Suprapubic skin (tissue), 4 donors: Measurements from ENCODE around the gene OPN3. TPM values are rescaled to one million over a fixed set of nuclear protein-coding genes. Genes with fewer than 3 reads are reported as not detected.

Experiments used
- DNase-seq, 2 donors: peaks; one replicate each; pipeline ENCODE4 v3.0.0-alpha.2; 2019; ENCODE audit warnings: low spot score in 2 of 2
- H3K27ac ChIP-seq: fragments of 200-600 bp; sonication (generic); one replicate; pipeline ENCODE4 v1.5.1; 2019
- H3K27me3 ChIP-seq: fragments of 200-600 bp; sonication (generic); one replicate; pipeline ENCODE4 v1.5.1; 2019
- H3K36me3 ChIP-seq: fragments of 200-600 bp; sonication (generic); one replicate; pipeline ENCODE4 v1.5.1; 2019
- H3K4me1 ChIP-seq: fragments of 200-600 bp; sonication (generic); one replicate; pipeline ENCODE4 v1.5.1; 2019
- H3K4me3 ChIP-seq: fragments of 200-600 bp; sonication (generic); one replicate; pipeline ENCODE4 v1.5.1; 2019; ENCODE audit warnings: mild to moderate bottlenecking
- H3K9me3 ChIP-seq: fragments of 200-600 bp; sonication (generic); one replicate; pipeline ENCODE4 v1.5.1; 2019
- CTCF ChIP-seq, 2 donors: fragments of 200-600 bp in 1 of 2; fragments of 450-650 bp in 1 of 2; sonication (generic) in 1 of 2; IDR thresholded peaks; one replicate each; pipeline ENCODE4 v1.5.1; 2016 to 2019; ENCODE audit warnings: antibody characterized with exemption in 2 of 2, mild to moderate bottlenecking in 1 of 2, moderate library complexity in 1 of 2
- EP300 ChIP-seq: sonication (generic); formaldehyde crosslinking; IDR thresholded peaks from one replicate; pipeline ENCODE4 v1.6.1; 2017; ENCODE audit warnings: antibody characterized with exemption
- POLR2A ChIP-seq, 2 donors: fragments of 450-650 bp; IDR thresholded peaks; one replicate each; pipeline ENCODE4 v1.6.1; 2017; ENCODE audit warnings: antibody characterized with exemption in 2 of 2, mild to moderate bottlenecking in 2 of 2, moderate library complexity in 2 of 2
- POLR2AphosphoS5 ChIP-seq, 3 donors: sonication (generic); formaldehyde crosslinking; IDR thresholded peaks; one replicate each; pipeline ENCODE4 v1.6.1; 2017; ENCODE audit warnings: antibody characterized with exemption in 3 of 3
- WGBS: methylation state at CpG from one replicate; pipeline ENCODE4 v1.1.5; 2018; 5-methylcytosine and 5-hydroxymethylcytosine counted together
- total RNA-seq, 4 donors: library from RNA; depleted of rRNA; stranded (reverse); fragments of >200 nt; gene quantifications; one replicate each; pipeline ENCODE4 v1.1.0, GENCODE V29; 2016

OPN3 gene
- total RNA-seq, 4 donors from 2014 or later: 16.9 to 41.8 (median 28.4) TPM

DNA sequence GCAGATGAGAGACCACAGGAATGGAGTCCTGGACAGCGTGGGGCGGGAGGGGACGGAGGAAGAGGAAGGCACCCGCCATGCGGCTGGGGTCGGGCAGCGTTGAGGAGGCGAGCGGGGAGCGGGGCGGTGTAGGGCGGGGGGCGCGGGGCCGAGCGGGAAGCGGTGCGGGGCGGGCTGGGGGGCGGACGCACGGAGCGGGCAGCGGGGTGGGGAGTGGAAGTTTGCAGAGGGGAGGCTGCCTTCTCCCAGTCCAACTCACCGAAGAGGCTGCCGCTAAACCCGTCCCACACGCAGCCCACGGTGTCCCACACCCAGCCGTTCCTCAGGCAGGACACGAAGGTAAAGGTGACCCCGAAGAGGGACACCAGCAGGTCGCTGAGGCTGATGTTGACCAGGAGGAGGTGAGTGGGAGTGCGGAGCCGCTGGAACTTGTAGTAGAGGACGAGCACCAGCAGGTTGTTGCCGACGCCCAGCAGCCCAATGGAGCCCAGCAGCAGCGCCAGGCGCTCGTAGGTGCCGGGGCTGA lies 483 bp downstream of the OPN3 start:
- under 1% methylated on average over 28 of the region's 42 CpGs for whole genome bisulfite sequencing
- Histone ChIP-seq H3K27ac (peak overlapping the region; percentile 86), H3K27me3 (no peaks in the 10 kb centered on the region), H3K9me3 (no peaks in the 10 kb centered on the region), H3K4me1 (peaks cover 40% of the 10 kb centered on the region), H3K36me3 (no peaks in the 10 kb centered on the region), H3K4me3 (peak overlapping the region; percentile 83)
- peak; percentile 70 to 78 for DNase-seq
- TF ChIP-seq POLR2AphosphoS5 (IDR thresholded peaks at IDR 0.05) (no peak), CTCF (IDR thresholded peaks at IDR 0.05) (no peak), POLR2A (IDR thresholded peaks at IDR 0.05) (no peak), EP300 (no peak)

GRCh38 chr1:241638909-241639622 lies 1.1 kb downstream of the OPN3 start:
- no peak for DNase-seq
- H3K27ac ChIP-seq: peak overlapping the region; percentile 86
- WGBS: 12% methylated on average over 11 of the region's 11 CpGs
- H3K4me3 ChIP-seq: peak overlapping the region; percentile 83
- peaks cover 40% of the 10 kb centered on the region for H3K4me1 ChIP-seq
- TF ChIP-seq POLR2AphosphoS5 (IDR thresholded peaks at IDR 0.05) (no peak), EP300 (no peak), POLR2A (IDR thresholded peaks at IDR 0.05) (no peak), CTCF (IDR thresholded peaks at IDR 0.05) (no peak)
- H3K27me3 ChIP-seq: no peaks in the 10 kb centered on the region
- no peaks in the 10 kb centered on the region for H3K9me3 ChIP-seq
- H3K36me3 ChIP-seq: no peaks in the 10 kb centered on the region

DNA sequence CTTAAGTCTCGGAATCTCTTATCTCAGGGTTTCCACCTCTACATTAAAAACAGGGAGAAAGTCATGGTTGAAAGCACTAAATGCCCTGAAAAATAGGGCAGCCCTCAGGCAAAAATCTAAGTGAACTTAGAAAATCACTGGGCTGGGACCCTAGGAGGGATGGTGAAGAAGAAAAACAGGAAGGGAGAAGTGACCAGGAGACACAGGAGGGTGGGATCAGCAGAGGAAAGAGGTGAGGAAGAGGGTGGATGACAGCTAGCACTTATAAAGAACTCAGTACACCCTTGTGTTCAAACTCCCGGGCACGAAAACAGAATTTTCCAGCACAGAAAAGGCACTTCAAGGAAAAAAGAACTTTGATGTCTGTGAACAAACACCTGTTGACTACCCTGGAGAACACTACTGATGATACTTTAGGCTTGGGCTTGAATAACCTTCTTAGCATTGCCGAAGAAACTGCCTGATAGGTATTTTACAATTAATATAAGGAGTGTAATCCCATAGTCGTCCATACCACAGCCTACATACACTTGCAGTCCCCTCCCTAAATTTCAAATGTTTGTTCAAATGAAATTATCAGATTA lies 2.0 kb downstream of the OPN3 start:
- TF ChIP-seq POLR2AphosphoS5 (IDR thresholded peaks at IDR 0.05) (no peak), CTCF (IDR thresholded peaks at IDR 0.05) (no peak), EP300 (no peak), POLR2A (IDR thresholded peaks at IDR 0.05) (no peak)
- H3K4me3 ChIP-seq: no peak overlapping the region
- no peaks in the 10 kb centered on the region for H3K9me3 ChIP-seq
- H3K4me1 ChIP-seq: peaks cover 40% of the 10 kb centered on the region
- H3K27me3 ChIP-seq: no peaks in the 10 kb centered on the region
- no peaks in the 10 kb centered on the region for H3K36me3 ChIP-seq
- DNase-seq: no peak
- H3K27ac ChIP-seq: no peak overlapping the region
- 64% methylated on average over 5 of the region's 5 CpGs for WGBS

DNA sequence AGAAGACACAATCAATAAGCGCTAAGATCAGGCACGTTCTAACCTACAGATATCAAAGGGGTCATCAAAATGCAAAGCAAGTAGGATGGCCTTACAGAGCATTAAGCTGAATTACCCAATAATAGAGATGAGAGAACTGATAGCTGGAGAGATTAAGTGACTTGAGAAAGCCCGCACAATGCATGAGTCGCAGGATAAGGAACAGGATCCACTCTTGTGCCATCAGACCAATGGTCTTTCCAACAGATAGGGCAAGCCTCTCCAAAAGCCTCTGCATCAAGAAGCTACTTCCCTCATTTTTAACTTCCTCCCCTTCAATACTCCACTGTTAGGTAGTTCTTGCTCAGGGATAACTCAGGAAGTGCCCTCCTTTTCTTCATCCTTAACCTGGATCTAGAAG lies 2.6 kb downstream of the OPN3 start:
- WGBS: 58% methylated on average over 4 of the region's 4 CpGs
- no peaks in the 10 kb centered on the region for H3K36me3 ChIP-seq
- H3K4me1 ChIP-seq: peaks cover 40% of the 10 kb centered on the region
- DNase-seq: no peak
- no peak overlapping the region for H3K27ac ChIP-seq
- no peaks in the 10 kb centered on the region for H3K27me3 ChIP-seq
- H3K9me3 ChIP-seq: no peaks in the 10 kb centered on the region
- no peak for TF ChIP-seq POLR2A (IDR thresholded peaks at IDR 0.05)
- no peak for TF ChIP-seq POLR2AphosphoS5 (IDR thresholded peaks at IDR 0.05)
- no peak for TF ChIP-seq CTCF (IDR thresholded peaks at IDR 0.05)
- TF ChIP-seq EP300: no peak
- no peak overlapping the region for H3K4me3 ChIP-seq

GRCh38 chr1:241637046-241637590 lies 3.1 kb downstream of the OPN3 start:
- Histone ChIP-seq H3K4me1 (peaks cover 40% of the 10 kb centered on the region), H3K9me3 (no peaks in the 10 kb centered on the region), H3K36me3 (no peaks in the 10 kb centered on the region), H3K27ac (no peak overlapping the region), H3K4me3 (no peak overlapping the region), H3K27me3 (no peaks in the 10 kb centered on the region)
- TF ChIP-seq EP300 (no peak), POLR2A (IDR thresholded peaks at IDR 0.05) (no peak), POLR2AphosphoS5 (IDR thresholded peaks at IDR 0.05) (no peak), CTCF (IDR thresholded peaks at IDR 0.05) (no peak)
- DNase-seq: no peak
